Glomerular visceral epithelial cell (primary cell): Measurements from ENCODE around the gene ASCL5.

ENCODE experiments used
- DNase-seq: peaks from one replicate; pipeline ENCODE4 v3.0.0-alpha.2; 2016; ENCODE audit errors: extremely low spot score

Gene ASCL5

DNA sequence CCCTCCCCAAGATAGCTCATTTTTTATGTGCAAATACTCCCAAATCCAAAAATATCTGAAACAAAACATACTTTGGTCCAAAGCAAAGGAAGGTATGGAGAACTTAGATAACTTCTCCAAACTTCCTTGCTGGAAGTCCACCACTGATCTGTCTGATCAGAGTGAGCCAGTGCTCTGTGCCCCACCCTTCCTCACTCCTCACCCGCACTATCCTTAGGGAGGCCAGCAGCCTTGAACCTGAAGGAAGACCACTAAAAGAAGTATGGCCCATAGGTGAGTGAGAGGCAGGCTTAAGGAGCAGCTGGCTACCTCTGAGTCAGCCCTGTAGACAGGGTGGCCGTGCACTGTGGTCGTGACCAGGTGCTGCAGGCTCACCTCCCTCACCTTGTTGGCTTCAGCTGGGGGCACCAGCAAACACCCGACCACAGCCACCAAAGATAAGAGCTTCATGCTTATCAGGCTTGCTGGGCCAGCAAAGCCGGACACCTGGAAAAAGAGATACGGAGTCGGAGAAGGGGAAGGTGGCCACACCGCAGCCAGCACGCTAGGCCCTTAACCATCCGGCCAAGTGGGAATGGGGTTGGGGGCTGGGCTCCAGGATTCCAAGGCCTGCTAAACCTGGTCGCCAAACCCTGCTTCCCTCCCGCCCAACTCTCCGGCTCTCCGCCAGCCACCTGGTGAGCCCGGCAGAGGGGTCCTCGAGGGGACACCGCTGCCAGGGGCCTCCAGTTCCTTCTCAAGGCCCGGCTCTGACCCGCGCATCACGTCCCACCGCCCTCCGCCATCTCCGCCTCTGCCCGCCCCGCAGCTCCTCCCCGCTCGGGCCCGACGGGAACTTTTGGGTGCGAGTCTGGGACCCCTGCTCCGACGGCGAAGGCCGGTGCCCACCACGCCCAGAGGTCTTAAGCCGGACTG lies 26.7 kb upstream of the ASCL5 start:
- DNase-seq, result no peak

DNA sequence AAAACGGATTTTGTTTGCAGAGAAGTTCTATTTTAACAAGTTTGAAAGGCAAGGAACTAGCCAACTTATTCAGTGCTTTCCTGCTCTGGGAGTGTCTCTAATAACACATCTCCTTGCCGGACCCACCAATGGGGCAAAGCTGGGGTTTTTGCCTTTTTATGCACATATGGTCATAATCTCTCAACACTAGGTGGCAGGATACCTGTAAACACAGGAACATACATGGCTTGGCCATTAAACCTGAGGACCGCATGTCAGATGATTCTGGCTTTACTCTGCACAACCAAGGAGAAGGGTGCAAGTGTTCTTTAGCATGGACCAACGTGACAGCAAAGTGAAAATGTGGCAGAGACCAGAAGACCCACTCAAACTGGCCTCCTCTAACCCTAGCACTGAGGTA lies 22.4 kb upstream of the ASCL5 start:
- peak; percentile 44 for DNase-seq

DNA sequence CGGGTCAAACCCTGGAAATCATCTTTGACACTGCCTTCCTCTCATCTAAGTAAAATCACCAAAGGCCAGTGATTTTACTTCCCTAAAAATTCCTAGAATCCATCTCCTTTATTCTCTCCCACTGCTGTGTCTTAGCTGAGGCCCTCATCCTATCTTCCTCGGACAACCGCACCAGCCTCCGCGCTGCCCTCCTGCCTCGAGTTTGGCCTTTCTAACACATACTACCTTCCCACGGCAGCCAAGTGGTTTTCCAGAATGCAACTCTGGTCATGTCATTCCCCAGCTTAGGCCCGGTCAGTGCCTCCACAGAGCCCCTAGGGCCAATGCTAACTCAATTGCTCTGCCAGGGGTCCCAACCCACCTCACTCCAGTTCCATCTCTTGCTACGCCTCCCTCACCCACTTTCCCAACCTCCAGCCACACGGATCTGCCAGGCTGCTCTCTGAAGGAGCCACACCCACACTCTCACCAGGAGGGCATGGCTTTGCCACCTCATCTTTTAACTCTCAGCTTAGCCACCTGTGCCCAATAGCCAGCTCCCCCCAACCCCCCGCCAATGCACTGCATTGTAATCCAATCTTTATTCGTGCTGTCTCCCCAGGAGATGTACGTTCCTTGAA lies 20.5 kb upstream of the ASCL5 start:
- no peak for DNase-seq

DNA sequence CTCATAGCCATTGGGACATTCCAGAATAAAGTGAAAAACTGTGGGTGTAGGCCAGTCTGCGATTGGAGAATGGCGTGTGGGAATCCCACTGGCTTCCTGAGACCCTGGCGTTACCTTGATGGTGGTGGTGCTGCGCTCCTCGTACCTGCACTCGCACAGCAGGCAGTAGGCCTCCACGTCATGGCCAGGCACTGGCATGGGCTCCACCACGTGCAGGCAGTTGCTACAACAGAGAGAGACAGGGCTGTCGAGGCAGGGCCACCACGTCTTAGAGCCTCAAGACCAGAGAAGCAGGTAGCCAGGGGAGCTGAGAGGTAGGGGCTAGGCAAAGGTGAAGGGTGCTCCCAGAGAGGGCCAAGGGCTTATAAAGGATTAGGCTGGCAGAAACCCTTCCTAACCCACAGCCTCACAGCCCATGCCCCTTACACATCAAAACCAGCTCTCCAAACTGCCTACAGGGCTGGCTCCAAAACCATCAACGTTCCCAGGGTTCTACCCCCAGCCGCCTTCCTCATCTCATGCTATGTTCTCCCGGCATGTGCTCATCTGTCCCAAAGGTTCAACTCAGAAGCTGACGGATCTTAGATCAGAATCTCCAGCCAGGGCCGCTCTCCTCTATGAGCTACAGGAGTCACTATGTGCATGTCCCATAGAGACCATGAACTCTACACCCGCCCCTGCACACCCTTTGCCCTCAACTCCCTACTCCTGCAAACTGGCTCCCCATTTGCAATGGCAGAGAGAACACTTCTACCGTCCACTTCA lies 19.8 kb upstream of the ASCL5 start:
- DNase-seq, result no peak

DNA sequence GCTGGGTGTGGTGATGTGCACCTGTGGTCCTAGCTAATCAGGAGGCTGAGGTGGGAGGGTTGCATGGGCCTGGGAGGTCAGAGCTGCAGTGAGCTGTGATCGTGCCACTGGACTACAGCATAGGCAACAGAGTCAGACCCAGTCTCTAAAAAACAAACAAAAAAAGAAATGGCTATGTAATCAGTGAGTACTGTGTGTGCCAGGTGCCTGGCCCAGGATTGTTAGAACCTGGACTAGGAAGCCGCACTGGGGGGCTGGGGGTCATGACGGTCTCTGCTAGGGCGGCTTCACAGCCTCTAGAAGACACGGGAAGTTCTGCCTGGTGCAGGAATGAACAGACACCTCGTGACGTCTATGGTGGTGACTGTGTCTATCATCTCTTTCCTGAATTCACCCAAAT lies 18.8 kb upstream of the ASCL5 start:
- DNase-seq, result no peak

DNA sequence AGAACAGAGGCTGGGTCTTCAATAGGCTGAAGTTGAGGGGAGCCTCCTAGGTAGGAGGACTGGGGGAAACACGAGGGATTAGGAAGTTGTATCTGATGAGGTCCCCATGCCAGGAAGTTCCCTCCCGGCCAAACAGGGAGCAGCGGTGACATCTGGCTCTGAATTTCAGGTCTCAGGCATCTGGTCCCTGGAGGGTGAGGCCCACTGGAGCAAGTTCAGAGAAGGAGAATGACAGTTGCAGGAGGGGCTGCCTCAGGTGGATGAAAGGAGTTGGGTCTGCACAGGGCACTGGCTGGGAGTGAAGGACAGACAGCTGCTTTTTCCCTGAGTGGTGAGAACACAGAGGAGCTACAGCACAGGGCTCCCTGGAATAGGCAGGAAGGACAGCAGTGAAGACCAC lies 18.1 kb upstream of the ASCL5 start:
- no peak for DNase-seq

DNA sequence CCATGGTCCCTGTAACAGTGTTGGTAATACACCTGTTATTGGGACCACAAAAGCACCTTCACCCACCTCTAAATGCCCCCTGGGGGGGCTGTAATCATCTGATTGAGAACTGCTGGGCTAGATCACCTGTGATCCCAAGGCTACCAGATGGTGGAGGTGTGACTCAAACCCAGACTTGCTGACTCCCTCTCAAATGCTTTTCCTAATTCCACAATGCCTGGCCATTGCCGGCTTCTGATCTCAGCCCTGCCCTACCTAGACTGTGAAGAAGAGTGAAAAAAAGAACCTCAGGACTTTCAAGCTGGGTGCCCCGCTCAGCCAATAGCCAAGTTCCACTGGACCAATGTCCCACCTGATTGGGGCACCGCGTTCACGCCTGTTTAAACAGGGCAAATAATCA lies 17.7 kb upstream of the ASCL5 start:
- DNase-seq, result no peak

DNA sequence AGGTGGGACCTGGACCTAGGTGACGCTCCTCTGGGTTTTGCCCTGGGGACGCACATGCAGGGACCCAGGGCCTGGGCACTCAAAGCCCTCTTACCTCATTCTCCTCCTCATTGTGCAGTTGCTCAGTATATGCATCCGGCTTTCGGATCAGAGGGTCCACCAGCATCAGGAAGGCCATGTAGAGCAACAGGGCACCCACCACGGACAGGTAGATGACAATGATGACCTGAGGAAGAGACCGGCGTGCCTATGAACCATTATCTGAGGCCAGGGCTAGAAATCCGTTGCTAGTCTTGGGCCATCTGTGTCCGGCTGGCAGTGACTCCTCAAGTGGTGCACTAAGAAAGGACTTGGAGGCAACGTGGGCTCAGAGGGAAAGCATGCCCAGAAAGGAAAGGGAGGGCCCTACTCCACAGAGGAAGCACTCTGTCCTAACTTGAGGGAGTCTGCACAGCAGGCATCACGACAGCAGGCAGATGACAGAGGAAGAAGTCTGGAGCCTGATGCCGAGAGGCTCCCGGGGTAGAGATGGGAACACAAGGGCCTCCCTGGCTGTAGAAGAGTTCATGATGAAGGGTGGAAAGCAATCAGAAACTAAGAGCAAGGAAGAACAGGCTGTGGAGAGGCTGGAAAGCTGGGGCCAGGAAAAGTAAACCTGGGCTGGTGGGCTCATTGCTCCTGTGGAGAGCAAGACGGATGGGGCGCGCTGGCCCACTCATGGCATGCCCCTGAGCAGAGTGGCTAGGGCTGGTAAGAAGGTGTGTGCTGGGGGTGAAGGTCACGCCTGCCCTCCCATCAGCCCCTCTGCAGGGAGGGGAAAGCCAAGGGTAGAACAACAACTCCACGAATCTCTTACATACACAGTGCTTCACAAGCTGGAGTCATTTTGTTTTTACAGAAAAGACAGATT lies 17.0 kb upstream of the ASCL5 start:
- DNase-seq, result no peak

DNA sequence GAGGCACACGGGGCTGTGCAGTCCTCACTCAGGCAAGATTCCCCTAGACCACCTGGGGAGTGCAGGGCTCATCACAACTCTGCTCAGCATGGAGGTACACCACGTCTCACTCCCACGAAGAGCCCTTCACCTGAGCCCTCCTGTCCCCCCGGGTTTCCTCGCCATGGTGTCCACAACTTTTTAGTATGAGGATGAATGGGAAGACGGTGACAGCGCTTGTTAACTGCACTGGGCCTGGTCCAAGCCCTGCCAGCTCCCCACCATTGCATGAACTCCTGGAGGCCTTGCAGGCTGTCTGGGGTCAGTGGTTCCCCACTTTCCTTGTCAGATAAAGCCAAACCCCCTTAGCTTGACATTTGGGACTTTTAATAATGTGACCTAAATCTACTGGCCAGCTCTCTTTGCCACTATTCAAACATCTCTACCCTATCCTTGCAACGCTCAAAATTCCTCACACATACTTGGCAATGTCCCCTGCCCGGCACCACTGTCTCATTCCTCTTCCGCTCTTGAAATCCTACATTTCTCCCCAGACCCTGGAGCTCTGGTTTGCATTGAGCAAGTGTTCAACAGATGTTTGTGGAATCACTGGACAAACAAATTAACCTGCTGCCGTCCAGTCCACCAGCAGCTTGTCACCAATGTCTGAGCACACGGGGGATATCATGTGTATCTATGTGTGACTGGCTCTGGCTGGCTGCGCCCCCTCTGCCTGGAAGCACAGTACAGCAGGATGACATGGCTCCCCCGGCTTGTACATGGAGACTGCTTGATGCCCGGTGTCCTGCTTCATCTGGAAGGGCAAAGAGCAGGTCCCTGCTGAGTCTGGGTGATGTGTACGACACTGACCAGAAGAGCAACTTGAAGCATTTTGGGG lies 16.1 kb upstream of the ASCL5 start:
- DNase-seq, result no peak

DNA sequence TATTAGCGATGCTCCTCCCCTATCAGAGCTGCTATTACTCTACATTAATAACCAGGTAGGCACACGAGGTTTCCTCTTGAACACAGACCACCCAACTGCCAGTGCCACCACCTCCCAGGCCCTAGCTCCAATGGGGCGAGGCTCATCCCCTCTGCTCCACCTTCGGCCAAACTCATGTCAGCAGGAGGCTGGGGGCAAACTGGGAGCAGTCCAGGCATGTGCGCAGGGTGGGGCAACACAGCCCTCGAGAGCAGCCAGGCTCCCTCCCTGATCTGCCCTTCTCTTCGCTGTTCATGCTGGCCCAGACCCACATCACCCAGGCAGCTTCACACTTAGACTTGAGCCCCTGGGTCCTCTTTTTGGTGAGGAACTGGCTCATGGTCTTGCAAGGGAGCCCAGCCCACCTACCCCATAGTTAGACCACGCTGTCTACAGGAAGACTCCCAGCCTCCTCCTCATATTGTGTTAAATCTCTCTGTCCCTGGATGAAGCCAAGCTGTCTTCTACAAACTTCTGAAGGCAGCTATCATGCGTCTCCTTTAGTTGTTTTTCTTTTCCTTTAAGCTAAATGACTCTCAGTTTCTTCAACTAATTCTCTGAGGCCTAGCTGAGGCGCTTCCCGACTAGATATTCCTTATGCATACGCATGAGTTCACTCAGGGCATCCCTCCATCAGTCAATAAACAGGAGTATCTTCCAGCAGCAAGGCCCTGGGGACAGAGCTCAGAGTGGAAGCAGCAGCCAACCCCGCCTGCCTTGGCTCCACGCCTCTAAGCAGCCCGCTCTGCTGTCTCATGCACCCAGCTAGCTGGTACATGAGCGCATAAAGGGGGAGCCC lies 15.2 kb upstream of the ASCL5 start:
- no peak for DNase-seq

DNA sequence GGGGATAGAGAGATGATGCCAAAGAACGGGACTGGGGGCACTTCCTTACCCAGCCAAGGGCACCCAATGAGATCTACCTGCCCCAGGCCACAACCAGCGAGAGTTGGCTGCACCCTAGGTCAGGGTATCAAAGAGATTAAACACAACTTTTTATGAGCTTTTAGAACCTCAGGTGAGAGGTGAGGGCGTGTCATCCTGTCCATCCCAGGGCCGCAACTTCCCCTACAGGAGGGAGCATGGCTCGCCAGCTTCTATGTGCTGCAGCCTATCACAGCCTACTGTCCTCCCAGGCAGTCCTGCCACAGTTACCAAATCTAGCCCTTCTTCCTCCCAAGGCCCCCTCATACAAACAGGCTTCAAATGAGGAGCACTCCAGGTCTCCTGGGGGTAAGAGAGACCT lies 14.4 kb upstream of the ASCL5 start:
- DNase-seq, result no peak

DNA sequence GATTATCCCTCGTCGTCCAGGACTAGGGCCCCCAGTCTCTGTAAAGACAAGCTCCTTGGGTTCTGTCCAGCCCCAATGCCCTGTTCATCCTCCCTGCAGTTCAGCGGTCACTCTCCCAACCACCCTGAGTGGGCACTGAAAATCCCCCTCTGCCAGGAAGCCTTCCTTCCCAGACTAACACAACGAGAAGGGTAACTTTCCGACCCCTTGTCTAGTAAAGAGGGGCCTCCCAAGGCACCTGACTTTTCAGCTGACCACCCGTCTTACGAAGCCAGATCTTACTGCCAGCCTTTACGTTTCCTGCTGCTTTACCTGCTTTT lies 13.9 kb upstream of the ASCL5 start:
- DNase-seq, result no peak

DNA sequence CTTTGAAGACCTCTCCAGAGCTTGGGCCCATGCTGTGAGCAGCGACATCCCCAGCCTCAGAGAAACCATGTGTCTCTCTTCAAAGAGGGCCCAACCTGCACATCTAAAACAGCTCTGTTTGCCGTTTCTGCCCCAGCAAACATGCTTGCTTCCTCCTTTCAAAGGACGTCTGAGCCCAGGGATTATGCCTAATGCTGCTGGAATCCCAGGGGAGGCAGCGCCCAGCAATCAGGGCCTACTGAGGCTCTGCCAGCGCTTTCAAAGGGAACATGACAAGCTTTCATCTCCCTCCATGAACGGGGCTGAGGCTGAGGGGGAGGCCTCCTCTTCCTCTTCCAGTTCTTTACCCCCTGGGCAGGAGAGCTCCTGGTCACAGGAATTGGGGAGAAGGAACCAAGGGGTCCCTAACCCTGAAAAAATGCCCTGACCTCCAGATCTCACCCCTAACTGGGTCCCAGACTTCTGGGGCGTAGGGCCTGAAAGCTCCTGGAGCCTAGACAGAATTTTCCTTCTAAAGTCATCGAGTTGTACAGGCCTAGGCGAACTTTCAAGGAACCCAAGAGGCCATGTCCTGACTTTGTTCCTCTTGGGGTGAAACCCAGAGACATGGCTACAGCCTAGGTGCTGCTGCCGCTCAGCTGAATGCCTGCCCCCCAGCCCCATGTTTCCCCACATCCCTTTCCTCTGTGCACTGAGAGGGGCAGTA lies 13.4 kb upstream of the ASCL5 start:
- no peak for DNase-seq

DNA sequence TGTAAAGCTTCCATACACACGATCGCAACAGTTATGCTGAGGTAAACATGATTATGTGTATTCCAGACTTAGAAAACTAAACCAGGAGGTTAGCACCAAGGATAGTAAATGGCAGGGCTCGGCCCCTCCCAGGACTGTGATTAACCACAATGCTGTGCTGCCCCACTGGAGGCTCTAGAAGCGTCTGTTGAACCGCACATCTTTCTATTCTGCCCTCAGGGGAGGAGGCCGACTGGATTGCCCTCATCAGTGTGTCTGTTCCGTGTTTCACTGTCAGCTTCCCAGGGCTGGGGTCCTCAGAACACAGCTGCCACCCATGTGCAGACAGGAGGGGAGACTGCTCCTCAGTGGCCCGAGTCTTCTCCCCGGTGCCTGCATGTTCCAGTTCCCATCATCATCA lies 12.8 kb upstream of the ASCL5 start:
- DNase-seq, result no peak

DNA sequence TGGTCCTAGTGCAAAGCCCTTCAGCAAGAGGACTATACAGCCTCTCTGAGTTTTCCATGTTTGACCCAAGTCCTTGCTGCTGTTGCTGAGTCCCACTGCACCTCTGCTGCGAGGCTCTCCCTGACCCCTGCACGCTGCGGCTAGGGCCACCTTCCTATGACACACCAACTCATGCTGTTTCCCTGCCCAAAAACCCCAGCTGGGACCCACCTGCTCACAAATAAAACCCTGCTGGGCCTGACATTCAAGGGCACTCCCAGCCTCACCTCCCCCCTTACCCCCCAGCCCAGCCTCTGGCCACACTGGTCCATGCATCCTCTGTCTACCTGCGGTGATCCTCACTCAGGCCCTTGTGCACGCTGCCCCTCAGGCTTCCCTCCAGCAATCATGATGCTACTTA lies 12.3 kb upstream of the ASCL5 start:
- DNase-seq, result no peak

DNA sequence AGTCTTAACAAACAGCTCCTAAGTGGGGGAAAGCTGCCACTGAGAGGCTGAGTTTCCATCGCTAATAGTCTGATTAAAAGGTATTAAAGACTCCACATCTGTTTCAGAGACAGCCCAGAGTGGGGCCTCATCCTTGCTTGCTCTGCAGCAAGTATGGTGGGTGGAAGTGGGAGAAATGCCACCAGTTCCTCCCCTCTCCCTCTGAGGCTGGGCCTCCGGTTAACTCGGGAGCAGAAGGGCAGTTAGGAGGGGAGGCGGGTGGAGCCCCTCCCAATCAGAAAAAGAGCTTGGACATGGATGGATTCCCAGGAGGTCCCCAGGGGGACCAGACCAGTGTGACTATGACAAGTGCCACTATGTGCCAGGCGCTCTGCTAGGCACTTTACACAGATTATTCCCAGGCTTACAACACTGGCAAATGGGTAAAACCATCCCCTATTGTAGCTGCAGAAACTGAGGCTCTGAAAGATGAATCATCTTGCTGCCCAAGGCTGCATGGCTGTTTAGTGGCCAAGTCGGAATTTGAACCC lies 11.4 kb upstream of the ASCL5 start:
- no peak for DNase-seq

DNA sequence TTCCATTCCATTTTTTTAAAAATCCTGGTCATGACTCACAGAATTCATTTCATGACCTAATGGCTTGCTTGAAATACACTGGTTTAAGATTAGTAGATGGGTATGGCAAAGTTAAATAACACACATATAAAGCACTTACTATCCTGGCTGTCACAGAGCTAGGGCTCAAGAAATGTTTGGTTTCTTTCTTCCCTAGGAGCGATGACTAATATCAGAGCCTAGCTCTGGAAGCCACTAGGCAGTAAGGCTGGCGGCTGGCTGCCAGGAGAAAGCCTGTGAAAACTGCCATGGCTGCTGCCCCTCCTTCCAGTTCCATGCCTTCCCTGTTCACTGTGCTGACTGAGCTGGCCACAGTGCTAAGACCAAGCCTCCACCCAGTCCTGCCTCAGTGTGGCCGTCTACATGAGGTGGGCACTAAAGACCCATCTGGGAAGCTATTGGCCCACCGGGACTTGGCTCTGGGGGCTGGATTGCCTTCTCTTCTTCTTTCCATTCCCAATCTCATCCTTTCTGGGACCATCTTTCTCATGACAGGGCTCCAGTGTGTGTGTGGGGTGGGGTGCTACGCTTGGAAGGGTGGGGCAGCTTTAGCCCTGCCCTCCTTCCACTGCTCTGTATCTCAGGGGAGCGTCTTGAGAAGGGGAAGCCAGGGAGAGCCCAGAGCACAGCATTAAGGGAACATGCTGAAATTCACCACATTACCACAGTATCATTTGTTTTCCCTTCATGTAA lies 10.8 kb upstream of the ASCL5 start:
- peak; percentile 86 for DNase-seq

DNA sequence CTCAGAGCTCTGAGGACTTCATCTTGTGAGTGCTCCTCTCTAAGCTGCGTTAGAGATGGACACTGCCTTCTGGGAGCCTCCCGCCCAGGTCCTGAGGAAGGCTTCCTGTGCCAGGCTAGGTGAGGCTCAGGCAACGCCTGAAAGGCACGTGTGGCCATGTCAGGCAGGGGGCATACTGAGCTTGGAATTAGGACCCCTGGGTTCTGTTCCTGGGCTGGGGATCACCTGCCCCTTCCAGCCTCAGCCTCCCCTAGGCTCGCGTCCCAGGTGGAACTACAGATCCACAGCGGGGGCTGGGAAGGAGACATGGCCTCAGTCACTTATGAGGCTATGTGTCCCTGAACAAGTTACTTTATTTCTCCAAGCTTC lies 10.0 kb upstream of the ASCL5 start:
- no peak for DNase-seq
